ENCODE data around the gene TRERF1.

TRERF1 gene

GRCh38 chr6:42177514-42178364, 274.0 kb downstream of the TRERF1 start:
- no peak for TF ChIP-seq CTCF (IDR thresholded peaks at IDR 0.05; ENCODE audit: extremely low read depth, missing control alignments)
- DNase-seq (ENCODE audit: low spot score), result no peak

GRCh38 chr6:42176981-42177380, 274.7 kb downstream of the TRERF1 start:
- no peak for TF ChIP-seq CTCF (IDR thresholded peaks at IDR 0.05; ENCODE audit: extremely low read depth, missing control alignments)
- no peak for DNase-seq (ENCODE audit: low spot score)

- no peak for DNase-seq (ENCODE audit: low spot score)
- TF ChIP-seq CTCF (IDR thresholded peaks at IDR 0.05; ENCODE audit: extremely low read depth, missing control alignments), result no peak
Measured at GRCh38 chr6:42175860-42176259, 275.9 kb downstream of the TRERF1 start.
